ENCODE data around the gene HMCN2. TPM values are rescaled to one million over a fixed set of nuclear protein-coding genes. Genes with fewer than 3 reads are reported as not detected.

HMCN2 gene
- total and polyA plus RNA-seq, 2 donors (not counting 1 experiment from before 2014, with no cell fraction given) = 0.01 TPM; not detected in 1

- intact Hi-C loops (cut with micrococcal nuclease) = no loop called here
Measured at GRCh38 chr9:130421802-130422276, 156.3 kb downstream of the HMCN2 start.

DNA sequence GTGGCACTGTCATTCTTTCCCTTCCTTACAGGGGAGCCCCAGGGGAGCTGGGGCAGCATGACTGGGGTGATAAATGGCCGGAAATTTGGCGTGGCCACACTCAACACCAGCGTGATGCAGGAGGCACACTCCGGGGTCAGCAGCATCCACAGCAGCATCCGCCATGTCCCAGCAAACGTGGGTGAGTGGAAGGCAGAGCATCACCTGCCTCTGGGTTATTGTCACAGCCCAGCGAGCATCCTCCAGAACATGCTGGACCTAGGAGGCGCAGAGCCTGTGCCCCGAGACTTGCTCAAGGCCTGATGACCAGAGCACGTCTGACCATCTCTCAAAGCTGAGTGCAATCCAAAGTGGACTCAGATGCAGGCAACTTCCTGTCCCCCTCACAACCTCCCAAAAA is 157.0 kb downstream of the HMCN2 start:
- Histone ChIP-seq H3K4me2 (replicated peaks; ENCODE audit: low read depth, low read length, poor library complexity, severe bottlenecking) (no peak overlapping the region), H4K20me1 (ENCODE audit: control insufficient read depth, insufficient read depth, low read length, poor library complexity, severe bottlenecking) (no peaks in the 10 kb centered on the region), H2AFZ (ENCODE audit: insufficient read depth, low read depth, low read length, poor library complexity, severe bottlenecking) (no peak overlapping the region), H3K27ac (ENCODE audit: low read length in 2 of 2) (no peak overlapping the region), H3K27me3 (replicated peaks in 1 of 4; ENCODE audit: control extremely low read depth in 1 of 4, control insufficient read depth in 3 of 4, insufficient read depth in 4 of 4, low read length in 3 of 4) (peaks cover 0 to 8% (median 0%) of the 10 kb centered on the region in 4 experiments), H3K36me3 (replicated peaks in 1 of 2; ENCODE audit: control extremely low read depth in 1 of 2, control insufficient read depth in 1 of 2, extremely low read depth in 1 of 2, insufficient read depth in 2 of 2, low read length in 1 of 2) (no peaks in the 10 kb centered on the region), H3K9me3 (ENCODE audit: control extremely low read depth in 1 of 3, control insufficient read depth in 2 of 3, insufficient read depth in 1 of 3, low read length in 2 of 3) (no peaks in the 10 kb centered on the region), H3K4me1 (ENCODE audit: control insufficient read depth in 2 of 2, insufficient read depth in 2 of 2, low read length in 2 of 2) (no peaks in the 10 kb centered on the region), H3K79me2 (ENCODE audit: control insufficient read depth, insufficient read depth, low read length) (no peaks in the 10 kb centered on the region), H3K4me3 (ENCODE audit: control extremely low read depth in 1 of 5, extremely low read depth in 1 of 5, insufficient read depth in 1 of 5, low read depth in 2 of 5, low read length in 4 of 5) (no peak overlapping the region), H3K9ac (ENCODE audit: low read length) (no peak overlapping the region)
- 82% methylated on average over 9 of the region's 10 CpGs for WGBS (ENCODE audit: insufficient coverage)
- peaks cover 8% of the 10 kb centered on the region for H3K27me3 Mint-ChIP-seq
- ATAC-seq (ENCODE audit: low read depth) (no peak), DNase-seq (no peak)
- peaks cover 3% of the 10 kb centered on the region for H3K9me3 Mint-ChIP-seq (ENCODE audit: insufficient read depth)
- ChIA-PET CTCF (no interaction called here), POLR2A (no interaction called here)
- H3K27ac Mint-ChIP-seq = no peak overlapping the region
- intact Hi-C loops (cut with micrococcal nuclease) = no loop called here
- H3K4me1 Mint-ChIP-seq = no peaks in the 10 kb centered on the region
- TF ChIP-seq CTCF (IDR thresholded peaks at IDR 0.05) = no peak
- TF ChIP-seq EZH2 (IDR thresholded peaks at IDR 0.05; ENCODE audit: borderline replicate concordance, insufficient read depth, low read depth, low read length, poor library complexity, severe bottlenecking) = no peak
- no peak overlapping the region for H3K4me3 Mint-ChIP-seq

More at GRCh38 chr9:130421802-130422276, 156.3 kb downstream of the HMCN2 start:
- Histone ChIP-seq H4K20me1 (ENCODE audit: control insufficient read depth, insufficient read depth, low read length, poor library complexity, severe bottlenecking) (no peaks in the 10 kb centered on the region), H3K4me1 (ENCODE audit: control insufficient read depth in 2 of 2, insufficient read depth in 2 of 2, low read length in 2 of 2) (no peaks in the 10 kb centered on the region), H2AFZ (ENCODE audit: insufficient read depth, low read depth, low read length, poor library complexity, severe bottlenecking) (no peak overlapping the region), H3K9me3 (ENCODE audit: control extremely low read depth in 1 of 3, control insufficient read depth in 2 of 3, insufficient read depth in 1 of 3, low read length in 2 of 3) (no peaks in the 10 kb centered on the region), H3K36me3 (replicated peaks in 1 of 2; ENCODE audit: control extremely low read depth in 1 of 2, control insufficient read depth in 1 of 2, extremely low read depth in 1 of 2, insufficient read depth in 2 of 2, low read length in 1 of 2) (no peaks in the 10 kb centered on the region), H3K4me3 (ENCODE audit: control extremely low read depth in 1 of 5, extremely low read depth in 1 of 5, insufficient read depth in 1 of 5, low read depth in 2 of 5, low read length in 4 of 5) (no peak overlapping the region), H3K79me2 (ENCODE audit: control insufficient read depth, insufficient read depth, low read length) (no peaks in the 10 kb centered on the region), H3K27me3 (replicated peaks in 1 of 4; ENCODE audit: control extremely low read depth in 1 of 4, control insufficient read depth in 3 of 4, insufficient read depth in 4 of 4, low read length in 3 of 4) (peaks cover 0 to 2% (median 0%) of the 10 kb centered on the region in 4 experiments), H3K9ac (ENCODE audit: low read length) (no peak overlapping the region), H3K27ac (ENCODE audit: low read length in 2 of 2) (no peak overlapping the region), H3K4me2 (replicated peaks; ENCODE audit: low read depth, low read length, poor library complexity, severe bottlenecking) (no peak overlapping the region)
- no peaks in the 10 kb centered on the region for H3K4me1 Mint-ChIP-seq
- DNase-seq (no peak), ATAC-seq (ENCODE audit: low read depth) (no peak)
- no peak overlapping the region for H3K4me3 Mint-ChIP-seq
- H3K27me3 Mint-ChIP-seq = peaks cover 8% of the 10 kb centered on the region
- POLR2A ChIA-PET = no interaction called here
- H3K27ac Mint-ChIP-seq = no peak overlapping the region
- TF ChIP-seq CTCF (IDR thresholded peaks at IDR 0.05) (no peak), EZH2 (IDR thresholded peaks at IDR 0.05; ENCODE audit: borderline replicate concordance, insufficient read depth, low read depth, low read length, poor library complexity, severe bottlenecking) (no peak)
- H3K9me3 Mint-ChIP-seq (ENCODE audit: insufficient read depth) = peaks cover 3% of the 10 kb centered on the region
- CTCF ChIA-PET = interaction anchor here (0.5 kb wide), 1 partner anchor 1554 kb away, joined by 4 read pairs; no protein-coding TSS in a partner anchor
- 81% methylated on average over 13 of the region's 13 CpGs for WGBS (ENCODE audit: insufficient coverage)
